Urinary bladder (tissue), 4 donors: ENCODE data around the gene SGMS2. TPM values are rescaled to one million over a fixed set of nuclear protein-coding genes. Genes with fewer than 3 reads are reported as not detected.
"Not testable (repeated sequence)": the region's sequence is repeated elsewhere in the genome, so short reads cannot be mapped to it uniquely, and the experiment has no call there.

Experiments
- DNase-seq: peaks from one replicate; pipeline ENCODE4 v3.0.0-alpha.2; 2015; ENCODE audit errors: extremely low spot score
- H3K27ac ChIP-seq: one replicate; pipeline ENCODE4 v1.5.1; 2013; ENCODE audit warnings: low read depth, mild to moderate bottlenecking, moderate library complexity
- H3K36me3 ChIP-seq: one replicate; pipeline ENCODE4 v1.6.1; 2013; ENCODE audit warnings: mild to moderate bottlenecking, moderate library complexity; ENCODE audit not compliant: insufficient read depth
- H3K4me1 ChIP-seq: one replicate; pipeline ENCODE4 v1.6.1; 2013; ENCODE audit warnings: mild to moderate bottlenecking, moderate library complexity; ENCODE audit not compliant: insufficient read depth
- H3K4me3 ChIP-seq: one replicate; pipeline ENCODE4 v1.5.1; 2013; ENCODE audit warnings: low read depth, low read length
- WGBS: extraction: QIAGEN DNeasy Blood & Tissue Kit; methylation state at CpG from one replicate; pipeline ENCODE4 v1.1.7; 2013; 5-methylcytosine and 5-hydroxymethylcytosine counted together
- polyA plus RNA-seq: library from polyadenylated mRNA; stranded (reverse); fragments of 200-250 nt; gene quantifications from one replicate; pipeline ENCODE4 v1.2.3, GENCODE V29; 2013
- total RNA-seq: library from RNA; depleted of rRNA; stranded (reverse); fragments of >200 nt; gene quantifications from one replicate; pipeline ENCODE4 v1.2.3, GENCODE V29; 2014
- donor health status: healthy with polysubstance abuse.
- donor health status: healthy.

The SGMS2 gene
- total and polyA plus RNA-seq, 2 donors = 13.3 to 36.6 TPM

DNA sequence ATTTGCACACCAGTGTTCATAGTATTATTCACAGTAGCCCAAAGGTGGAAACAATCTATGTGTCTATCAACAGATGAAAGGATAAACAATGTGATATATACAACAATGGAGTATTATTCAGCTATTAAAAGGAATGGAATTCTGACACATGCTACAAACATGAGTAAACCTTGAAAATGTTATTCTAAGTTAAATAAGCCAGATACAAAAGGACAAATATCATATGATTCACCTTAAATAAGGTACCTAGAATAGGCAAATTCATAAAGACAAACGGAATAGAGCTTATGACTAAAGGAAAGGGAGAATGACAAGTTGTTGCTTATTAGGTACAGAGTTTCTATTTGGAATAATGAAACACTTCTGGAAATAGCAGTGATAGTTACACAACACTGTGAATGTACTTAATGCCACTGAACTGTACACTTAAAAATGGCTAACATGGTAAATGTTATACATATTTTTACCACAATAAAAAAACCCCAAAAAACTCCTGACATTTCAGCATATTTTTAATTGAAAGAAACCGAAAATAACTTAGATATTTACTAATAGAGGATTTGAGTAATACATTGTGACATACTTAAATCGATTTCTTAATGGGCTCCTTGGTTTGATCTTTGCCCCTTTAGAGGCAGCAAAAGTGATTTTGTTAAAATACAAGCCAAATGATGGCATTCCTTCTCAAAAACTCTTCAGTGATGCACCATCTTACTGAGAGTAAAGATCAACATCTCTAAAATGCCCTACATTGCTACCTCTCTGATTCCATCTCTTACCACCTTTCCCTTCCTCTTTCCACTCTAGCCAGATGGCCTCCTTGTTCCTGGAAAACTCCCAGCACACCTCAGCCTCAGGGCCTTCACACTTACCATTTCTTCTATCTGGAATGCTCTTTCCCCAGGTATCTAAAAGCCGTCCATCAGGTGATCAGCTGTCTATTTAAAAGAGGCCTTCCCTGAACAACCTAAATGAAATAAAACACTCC lies 98.0 kb downstream of the SGMS2 start:
- WGBS = 89% methylated on average over 4 of the region's 4 CpGs
- no peak for DNase-seq
- no peaks in the 10 kb centered on the region for H3K36me3 ChIP-seq
- H3K27ac ChIP-seq = no peak overlapping the region
- no peaks in the 10 kb centered on the region for H3K4me1 ChIP-seq
- no peak overlapping the region for H3K4me3 ChIP-seq

DNA sequence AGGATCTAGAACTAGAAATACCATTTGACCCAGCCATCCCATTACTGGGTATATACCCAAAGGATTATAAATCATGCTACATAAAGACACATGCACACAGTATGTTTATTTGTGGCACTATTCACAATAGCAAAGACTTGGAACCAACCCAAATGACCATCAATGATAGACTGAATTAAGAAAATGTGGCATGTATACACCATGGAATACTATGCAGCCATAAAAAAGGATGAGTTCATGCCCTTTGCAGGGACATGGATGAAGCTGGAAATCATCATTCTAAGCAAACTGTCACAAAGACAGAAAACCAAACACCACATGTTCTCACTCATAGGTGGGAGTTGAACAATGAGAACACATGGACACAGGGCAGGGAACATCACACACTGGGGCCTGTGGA lies 101.0 kb downstream of the SGMS2 start:
- H3K4me3 ChIP-seq, H3K36me3 ChIP-seq, H3K27ac ChIP-seq, H3K4me1 ChIP-seq, DNase-seq: not testable (repeated sequence)

- H3K4me1 ChIP-seq, DNase-seq, H3K4me3 ChIP-seq, H3K36me3 ChIP-seq, H3K27ac ChIP-seq: not testable (repeated sequence)
- 78% methylated on average over 4 of the region's 4 CpGs for WGBS
Observed at GRCh38 chr4:107926875-107927274, 102.1 kb downstream of the SGMS2 start.

GRCh38 chr4:107930821-107931774 lies 106.4 kb downstream of the SGMS2 start, which contains the start of gene CYP2U1:
TSS of gene CYP2U1 (plus strand) at chr4:107931549. CDS start at chr4:107931644, 95 bp downstream.
- under 1% methylated on average over 78 of the region's 78 CpGs for WGBS
- no peaks in the 10 kb centered on the region for H3K36me3 ChIP-seq
- H3K4me3 ChIP-seq = peak within 1 kb of the TSS; percentile 66
- no peaks in the 10 kb centered on the region for H3K4me1 ChIP-seq
- peak; percentile 15 for DNase-seq
- peak within 1 kb of the TSS; percentile 28 for H3K27ac ChIP-seq

DNA sequence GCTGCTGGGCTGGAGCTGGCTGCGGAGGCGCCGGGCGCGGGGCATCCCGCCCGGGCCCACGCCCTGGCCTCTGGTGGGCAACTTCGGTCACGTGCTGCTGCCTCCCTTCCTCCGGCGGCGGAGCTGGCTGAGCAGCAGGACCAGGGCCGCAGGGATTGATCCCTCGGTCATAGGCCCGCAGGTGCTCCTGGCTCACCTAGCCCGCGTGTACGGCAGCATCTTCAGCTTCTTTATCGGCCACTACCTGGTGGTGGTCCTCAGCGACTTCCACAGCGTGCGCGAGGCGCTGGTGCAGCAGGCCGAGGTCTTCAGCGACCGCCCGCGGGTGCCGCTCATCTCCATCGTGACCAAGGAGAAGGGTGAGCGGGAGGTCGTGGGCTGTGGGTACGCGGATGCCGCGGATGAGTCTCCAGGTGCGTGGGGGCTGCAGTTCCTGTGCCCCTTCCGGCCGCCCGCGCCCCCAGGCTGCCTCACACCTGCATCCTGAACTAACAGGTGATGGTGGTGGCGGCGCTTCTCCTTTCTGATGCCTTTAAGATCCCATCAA lies 107.1 kb downstream of the SGMS2 start:
- Histone ChIP-seq H3K27ac (no peak overlapping the region), H3K4me3 (peak overlapping the region; percentile 66), H3K4me1 (no peaks in the 10 kb centered on the region), H3K36me3 (no peaks in the 10 kb centered on the region)
- WGBS = 3% methylated on average over 45 of the region's 45 CpGs
- DNase-seq = no peak

DNA sequence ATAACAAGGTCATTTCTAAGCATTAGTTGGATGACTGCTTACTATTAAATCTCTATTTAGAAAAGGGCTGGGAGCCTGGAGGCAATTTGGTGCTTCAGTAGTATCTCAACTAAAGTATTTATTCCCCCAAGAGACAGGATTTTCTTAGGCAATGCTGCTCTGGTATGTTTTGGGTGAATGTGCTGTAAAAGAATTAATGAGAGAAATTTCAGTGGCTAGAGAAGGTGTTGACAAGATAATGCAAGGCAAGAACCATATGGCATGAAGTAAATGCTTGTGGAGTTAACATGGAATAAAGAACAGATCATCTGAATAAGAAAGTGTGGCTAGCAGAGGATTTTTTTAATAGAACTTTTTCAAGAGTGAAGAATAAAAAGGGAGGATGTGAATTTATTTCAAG lies 110.5 kb downstream of the SGMS2 start:
- Histone ChIP-seq H3K27ac (no peak overlapping the region), H3K36me3 (no peaks in the 10 kb centered on the region), H3K4me1 (no peaks in the 10 kb centered on the region), H3K4me3 (no peak overlapping the region)
- no peak for DNase-seq

DNA sequence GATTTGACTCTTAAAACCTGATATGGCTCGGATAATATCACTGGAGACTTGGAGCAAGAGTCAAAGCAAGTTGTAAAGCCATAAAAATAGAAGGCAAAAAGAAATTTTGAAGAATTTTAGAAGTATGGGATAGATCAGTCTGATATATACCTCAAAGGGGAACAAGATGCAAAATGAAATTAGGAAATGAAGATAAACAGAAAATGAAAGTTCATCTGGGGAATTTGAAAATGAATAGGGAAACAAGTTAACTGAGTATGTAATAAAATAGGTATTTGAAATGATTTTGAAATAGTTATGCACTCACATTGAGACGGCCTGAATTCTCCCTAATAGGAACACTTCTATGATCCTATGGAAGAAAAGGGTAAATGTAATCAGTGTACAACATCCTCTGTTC lies 112.3 kb downstream of the SGMS2 start:
- whole genome bisulfite sequencing = 95% methylated on average over 2 of the region's 2 CpGs

GRCh38 chr4:107939307-107939706 lies 114.6 kb downstream of the SGMS2 start:
- Histone ChIP-seq H3K4me1 (no peaks in the 10 kb centered on the region), H3K27ac (no peak overlapping the region), H3K36me3 (no peaks in the 10 kb centered on the region), H3K4me3 (no peak overlapping the region)
- WGBS = 96% methylated on average over 1 of the region's 1 CpG
- no peak for DNase-seq

More for the DNA sequence above, 112.3 kb downstream of the SGMS2 start:
- H3K27ac ChIP-seq = no peak overlapping the region
- no peak for DNase-seq
- H3K4me1 ChIP-seq = no peaks in the 10 kb centered on the region
- no peaks in the 10 kb centered on the region for H3K36me3 ChIP-seq
- H3K4me3 ChIP-seq = no peak overlapping the region

GRCh38 chr4:107945809-107946208 lies 121.1 kb downstream of the SGMS2 start:
- no peaks in the 10 kb centered on the region for H3K4me1 ChIP-seq
- H3K36me3 ChIP-seq = peaks cover 5% of the 10 kb centered on the region
- H3K27ac ChIP-seq = no peak overlapping the region
- over 99% methylated on average over 3 of the region's 3 CpGs for WGBS
- no peak overlapping the region for H3K4me3 ChIP-seq
- DNase-seq = no peak

- Histone ChIP-seq H3K4me3 (no peak overlapping the region), H3K4me1 (no peaks in the 10 kb centered on the region), H3K27ac (no peak overlapping the region), H3K36me3 (peaks cover 5% of the 10 kb centered on the region)
- 93% methylated on average over 2 of the region's 2 CpGs for WGBS
- DNase-seq = no peak
Observed at GRCh38 chr4:107950746-107951540, 126.2 kb downstream of the SGMS2 start.

GRCh38 chr4:107951551-107951950 lies 126.8 kb downstream of the SGMS2 start:
- H3K27ac ChIP-seq = no peak overlapping the region
- no peaks in the 10 kb centered on the region for H3K4me1 ChIP-seq
- DNase-seq = no peak
- H3K4me3 ChIP-seq = no peak overlapping the region
- peaks cover 5% of the 10 kb centered on the region for H3K36me3 ChIP-seq

DNA sequence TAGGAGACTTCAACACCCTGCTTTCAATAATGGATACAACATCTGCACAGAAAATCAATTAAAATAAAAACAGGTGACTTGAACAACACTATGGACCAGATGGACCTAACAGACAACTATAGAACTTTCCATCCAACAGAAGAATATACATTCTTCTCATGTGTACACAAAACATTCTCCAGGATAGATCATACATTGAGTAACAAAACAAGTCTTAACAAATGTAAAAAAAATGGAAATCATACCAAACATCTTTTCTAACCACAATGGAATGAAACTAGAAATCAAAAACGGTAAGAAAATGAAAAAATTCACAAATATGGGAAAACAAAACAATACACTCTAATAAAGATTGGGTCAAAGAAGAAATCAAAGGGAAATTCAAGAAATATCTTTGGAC lies 131.3 kb downstream of the SGMS2 start:
- Histone ChIP-seq H3K4me3 (no peak overlapping the region), H3K36me3 (no peaks in the 10 kb centered on the region), H3K27ac (no peak overlapping the region), H3K4me1 (no peaks in the 10 kb centered on the region)
- 80% methylated on average over 1 of the region's 1 CpG for whole genome bisulfite sequencing
- no peak for DNase-seq
